Measurements from ENCODE around the gene CWF19L1.

The CWF19L1 gene

GRCh38 chr10:100183481-100183880 is 84.0 kb downstream of the CWF19L1 start:
- H3K9me2 ChIP-seq (replicated peaks; ENCODE audit: control insufficient read depth, low read length) = no peaks in the 10 kb centered on the region
- peaks cover 33% of the 10 kb centered on the region for H3K4me1 ChIP-seq (ENCODE audit: control insufficient read depth, low read length)
- H3K27me3 ChIP-seq (ENCODE audit: control insufficient read depth, low read length) = no peaks in the 10 kb centered on the region
- H3F3A ChIP-seq (ENCODE audit: control insufficient read depth, insufficient read depth) = no peaks in the 10 kb centered on the region
- peaks cover 92% of the 10 kb centered on the region for H3K79me2 ChIP-seq (ENCODE audit: control insufficient read depth, low read length)
- TF ChIP-seq CTCF (IDR thresholded peaks at IDR 0.05; ENCODE audit: low read depth, low read length, poor library complexity, severe bottlenecking) (no peak), EZH2phosphoT487 (IDR thresholded peaks at IDR 0.05; ENCODE audit: borderline replicate concordance, low read length) (no peak)
- peaks cover 9% of the 10 kb centered on the region; the same call in 1 of the 2 replicates for H4K20me1 ChIP-seq (ENCODE audit: control insufficient read depth, insufficient read depth, low read depth, low read length)
- H3K4me3 ChIP-seq (ENCODE audit: low read length) = peak overlapping the region; percentile 80
- H3K27ac ChIP-seq (ENCODE audit: low read depth, low read length) = no peak overlapping the region
- H3K36me3 ChIP-seq (ENCODE audit: control insufficient read depth, low read length) = peaks cover 91% of the 10 kb centered on the region
- no peaks in the 10 kb centered on the region for H3K9me3 ChIP-seq (ENCODE audit: control insufficient read depth, insufficient read depth, low read length)
- peak overlapping the region; percentile 83 for H3K4me2 ChIP-seq (ENCODE audit: low read length)

- no peaks in the 10 kb centered on the region for H3F3A ChIP-seq (ENCODE audit: control insufficient read depth, insufficient read depth)
- peaks cover 88% of the 10 kb centered on the region for H3K79me2 ChIP-seq (ENCODE audit: control insufficient read depth, low read length)
- H3K9me2 ChIP-seq (replicated peaks; ENCODE audit: control insufficient read depth, low read length) = no peaks in the 10 kb centered on the region
- H3K27me3 ChIP-seq (ENCODE audit: control insufficient read depth, low read length) = no peaks in the 10 kb centered on the region
- H3K4me1 ChIP-seq (ENCODE audit: control insufficient read depth, low read length) = peaks cover 27% of the 10 kb centered on the region
- H3K4me3 ChIP-seq (ENCODE audit: low read length) = no peak overlapping the region
- H3K4me2 ChIP-seq (ENCODE audit: low read length) = peak overlapping the region; percentile 83; the same call in 1 of the 2 replicates
- H3K9me3 ChIP-seq (ENCODE audit: control insufficient read depth, insufficient read depth, low read length) = no peaks in the 10 kb centered on the region
- H4K20me1 ChIP-seq (ENCODE audit: control insufficient read depth, insufficient read depth, low read depth, low read length) = peaks cover 9% of the 10 kb centered on the region; the same call in 1 of the 2 replicates
- H3K36me3 ChIP-seq (ENCODE audit: control insufficient read depth, low read length) = peaks cover 91% of the 10 kb centered on the region
- no peak overlapping the region for H3K27ac ChIP-seq (ENCODE audit: low read depth, low read length)
- TF ChIP-seq EZH2phosphoT487 (IDR thresholded peaks at IDR 0.05; ENCODE audit: borderline replicate concordance, low read length) = no peak
- no peak for TF ChIP-seq CTCF (IDR thresholded peaks at IDR 0.05; ENCODE audit: low read depth, low read length, poor library complexity, severe bottlenecking)
Measured at GRCh38 chr10:100182908-100183307, 84.5 kb downstream of the CWF19L1 start.

Measured in DOHH2 (cell line).